ENCODE measurements around the gene MOB3B.

MOB3B gene

GRCh38 chr9:27349698-27350080 lies 179.9 kb downstream of the MOB3B start:
- Mint-ChIP-seq H3K9me3 (no peaks in the 10 kb centered on the region), H3K4me3 (no peak overlapping the region), H3K27ac (no peak overlapping the region), H3K4me1 (peaks cover 26% of the 10 kb centered on the region), H3K27me3 (no peaks in the 10 kb centered on the region), H3K36me3 (ENCODE audit: low read depth) (no peaks in the 10 kb centered on the region)
- no peak for DNase-seq
- no peak for ATAC-seq

- no peaks in the 10 kb centered on the region for H3K9me3 Mint-ChIP-seq
- no peak overlapping the region for H3K27ac Mint-ChIP-seq
- H3K36me3 Mint-ChIP-seq (ENCODE audit: low read depth) = no peaks in the 10 kb centered on the region
- no peak overlapping the region for H3K4me3 Mint-ChIP-seq
- H3K27me3 Mint-ChIP-seq = no peaks in the 10 kb centered on the region
- ATAC-seq = no peak
- H3K4me1 Mint-ChIP-seq = peaks cover 26% of the 10 kb centered on the region
- no peak for DNase-seq
Observed at GRCh38 chr9:27348785-27349697, 180.6 kb downstream of the MOB3B start.

GRCh38 chr9:27347889-27348288 lies 181.7 kb downstream of the MOB3B start:
- ATAC-seq (no peak), DNase-seq (no peak)
- Mint-ChIP-seq H3K9me3 (no peaks in the 10 kb centered on the region), H3K4me1 (peaks cover 17% of the 10 kb centered on the region), H3K4me3 (no peak overlapping the region), H3K36me3 (ENCODE audit: low read depth) (no peaks in the 10 kb centered on the region), H3K27me3 (no peaks in the 10 kb centered on the region), H3K27ac (no peak overlapping the region)

GRCh38 chr9:27344776-27345175 lies 184.8 kb downstream of the MOB3B start:
- peaks cover 5% of the 10 kb centered on the region for H3K4me1 Mint-ChIP-seq
- no peak overlapping the region for H3K4me3 Mint-ChIP-seq
- no peaks in the 10 kb centered on the region for H3K36me3 Mint-ChIP-seq (ENCODE audit: low read depth)
- no peak for DNase-seq
- H3K27me3 Mint-ChIP-seq = no peaks in the 10 kb centered on the region
- no peak overlapping the region for H3K27ac Mint-ChIP-seq
- H3K9me3 Mint-ChIP-seq = no peaks in the 10 kb centered on the region
- no peak for ATAC-seq

- no peaks in the 10 kb centered on the region for H3K27me3 Mint-ChIP-seq
- no peak for DNase-seq
- H3K9me3 Mint-ChIP-seq = no peaks in the 10 kb centered on the region
- H3K4me1 Mint-ChIP-seq = no peaks in the 10 kb centered on the region
- no peaks in the 10 kb centered on the region for H3K36me3 Mint-ChIP-seq (ENCODE audit: low read depth)
- no peak overlapping the region for H3K4me3 Mint-ChIP-seq
- no peak overlapping the region for H3K27ac Mint-ChIP-seq
- ATAC-seq = no peak
Observed at GRCh38 chr9:27341545-27342294, 187.9 kb downstream of the MOB3B start.

- H3K27ac Mint-ChIP-seq = no peak overlapping the region
- no peaks in the 10 kb centered on the region for H3K4me1 Mint-ChIP-seq
- H3K36me3 Mint-ChIP-seq (ENCODE audit: low read depth) = no peaks in the 10 kb centered on the region
- DNase-seq (no peak), ATAC-seq (no peak)
- H3K4me3 Mint-ChIP-seq = no peak overlapping the region
- H3K9me3 Mint-ChIP-seq = no peaks in the 10 kb centered on the region
- no peaks in the 10 kb centered on the region for H3K27me3 Mint-ChIP-seq
Observed at GRCh38 chr9:27340961-27341511, 188.6 kb downstream of the MOB3B start.

- no peaks in the 10 kb centered on the region for H3K27me3 Mint-ChIP-seq
- no peak for ATAC-seq
- DNase-seq = no peak
- no peak overlapping the region for H3K27ac Mint-ChIP-seq
- no peaks in the 10 kb centered on the region for H3K9me3 Mint-ChIP-seq
- H3K4me3 Mint-ChIP-seq = no peak overlapping the region
- H3K36me3 Mint-ChIP-seq (ENCODE audit: low read depth) = no peaks in the 10 kb centered on the region
- H3K4me1 Mint-ChIP-seq = no peaks in the 10 kb centered on the region
Observed at GRCh38 chr9:27340285-27340674, 189.3 kb downstream of the MOB3B start.

- no peak for DNase-seq
- Mint-ChIP-seq H3K36me3 (ENCODE audit: low read depth) (no peaks in the 10 kb centered on the region), H3K27me3 (no peaks in the 10 kb centered on the region), H3K9me3 (no peaks in the 10 kb centered on the region), H3K4me3 (no peak overlapping the region), H3K4me1 (no peaks in the 10 kb centered on the region), H3K27ac (no peak overlapping the region)
- no peak for ATAC-seq
Observed at GRCh38 chr9:27339661-27340284, 189.8 kb downstream of the MOB3B start.

GRCh38 chr9:27338527-27338903 lies 191.1 kb downstream of the MOB3B start:
- ATAC-seq = no peak
- H3K9me3 Mint-ChIP-seq = no peaks in the 10 kb centered on the region
- no peak overlapping the region for H3K27ac Mint-ChIP-seq
- H3K27me3 Mint-ChIP-seq = no peaks in the 10 kb centered on the region
- no peaks in the 10 kb centered on the region for H3K36me3 Mint-ChIP-seq (ENCODE audit: low read depth)
- no peaks in the 10 kb centered on the region for H3K4me1 Mint-ChIP-seq
- H3K4me3 Mint-ChIP-seq = no peak overlapping the region
- DNase-seq = no peak

GRCh38 chr9:27337833-27338526 lies 191.6 kb downstream of the MOB3B start:
- H3K27ac Mint-ChIP-seq = no peak overlapping the region
- no peaks in the 10 kb centered on the region for H3K27me3 Mint-ChIP-seq
- no peaks in the 10 kb centered on the region for H3K9me3 Mint-ChIP-seq
- no peaks in the 10 kb centered on the region for H3K4me1 Mint-ChIP-seq
- no peak for ATAC-seq
- H3K4me3 Mint-ChIP-seq = no peak overlapping the region
- no peak for DNase-seq
- no peaks in the 10 kb centered on the region for H3K36me3 Mint-ChIP-seq (ENCODE audit: low read depth)

GRCh38 chr9:27337236-27337635 lies 192.4 kb downstream of the MOB3B start:
- Mint-ChIP-seq H3K36me3 (ENCODE audit: low read depth) (no peaks in the 10 kb centered on the region), H3K4me3 (no peak overlapping the region), H3K4me1 (no peaks in the 10 kb centered on the region), H3K27ac (no peak overlapping the region), H3K9me3 (no peaks in the 10 kb centered on the region), H3K27me3 (no peaks in the 10 kb centered on the region)
- DNase-seq (no peak), ATAC-seq (no peak)

GRCh38 chr9:27336829-27337228 lies 192.8 kb downstream of the MOB3B start:
- Mint-ChIP-seq H3K4me3 (no peak overlapping the region), H3K4me1 (no peaks in the 10 kb centered on the region), H3K27ac (no peak overlapping the region), H3K9me3 (no peaks in the 10 kb centered on the region), H3K27me3 (no peaks in the 10 kb centered on the region), H3K36me3 (ENCODE audit: low read depth) (no peaks in the 10 kb centered on the region)
- ATAC-seq = no peak
- no peak for DNase-seq

- no peaks in the 10 kb centered on the region for H3K27me3 Mint-ChIP-seq
- no peaks in the 10 kb centered on the region for H3K9me3 Mint-ChIP-seq
- H3K4me3 Mint-ChIP-seq = no peak overlapping the region
- H3K36me3 Mint-ChIP-seq (ENCODE audit: low read depth) = no peaks in the 10 kb centered on the region
- no peaks in the 10 kb centered on the region for H3K4me1 Mint-ChIP-seq
- DNase-seq = no peak
- no peak for ATAC-seq
- H3K27ac Mint-ChIP-seq = no peak overlapping the region
Observed at GRCh38 chr9:27336126-27336525, 193.5 kb downstream of the MOB3B start.

GRCh38 chr9:27335075-27335474 lies 194.5 kb downstream of the MOB3B start:
- H3K27me3 Mint-ChIP-seq = no peaks in the 10 kb centered on the region
- no peaks in the 10 kb centered on the region for H3K36me3 Mint-ChIP-seq (ENCODE audit: low read depth)
- no peaks in the 10 kb centered on the region for H3K4me1 Mint-ChIP-seq
- no peak for DNase-seq
- no peak overlapping the region for H3K27ac Mint-ChIP-seq
- ATAC-seq = no peak
- no peaks in the 10 kb centered on the region for H3K9me3 Mint-ChIP-seq
- H3K4me3 Mint-ChIP-seq = no peak overlapping the region
